ENCODE data around the gene UBE2G1.

DNA sequence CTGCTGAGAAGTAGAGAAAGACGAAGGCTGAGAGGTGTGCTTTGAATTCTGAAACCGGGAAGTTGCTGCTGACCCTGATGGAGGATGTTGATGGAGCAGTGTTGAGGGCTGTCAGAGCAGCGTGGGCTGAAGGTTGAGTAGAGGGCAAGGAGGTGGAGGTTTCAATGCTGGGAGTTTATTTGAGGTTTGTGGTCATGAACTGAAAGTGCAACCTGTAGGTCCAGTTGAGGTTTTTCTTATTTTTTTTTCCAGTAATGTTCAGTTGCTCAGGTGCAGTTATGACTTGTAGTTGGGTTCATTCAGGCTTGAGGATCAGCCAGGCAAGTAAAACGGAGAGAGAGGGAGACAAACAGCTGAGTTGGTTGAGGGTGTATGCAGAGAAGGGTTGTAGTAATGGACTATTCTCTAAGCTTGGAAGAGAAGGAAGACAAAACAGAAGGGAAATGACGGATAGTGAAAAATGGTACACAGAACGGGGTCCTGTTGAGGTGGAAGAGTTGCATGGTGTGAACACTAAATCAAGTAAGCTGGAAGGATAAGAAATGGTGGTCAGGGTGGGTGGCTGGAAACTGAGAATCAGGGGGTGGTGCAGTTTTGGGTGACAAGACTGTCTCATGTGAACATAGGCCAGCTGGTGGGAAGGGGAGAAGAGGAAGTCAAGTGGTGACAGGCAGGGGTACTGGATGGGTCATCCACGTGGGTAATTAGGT, 8.7 kb upstream of the UBE2G1 start:
- TF ChIP-seq POLR2A (IDR thresholded peaks at IDR 0.05): no peak
- TF ChIP-seq, protein P1, sequence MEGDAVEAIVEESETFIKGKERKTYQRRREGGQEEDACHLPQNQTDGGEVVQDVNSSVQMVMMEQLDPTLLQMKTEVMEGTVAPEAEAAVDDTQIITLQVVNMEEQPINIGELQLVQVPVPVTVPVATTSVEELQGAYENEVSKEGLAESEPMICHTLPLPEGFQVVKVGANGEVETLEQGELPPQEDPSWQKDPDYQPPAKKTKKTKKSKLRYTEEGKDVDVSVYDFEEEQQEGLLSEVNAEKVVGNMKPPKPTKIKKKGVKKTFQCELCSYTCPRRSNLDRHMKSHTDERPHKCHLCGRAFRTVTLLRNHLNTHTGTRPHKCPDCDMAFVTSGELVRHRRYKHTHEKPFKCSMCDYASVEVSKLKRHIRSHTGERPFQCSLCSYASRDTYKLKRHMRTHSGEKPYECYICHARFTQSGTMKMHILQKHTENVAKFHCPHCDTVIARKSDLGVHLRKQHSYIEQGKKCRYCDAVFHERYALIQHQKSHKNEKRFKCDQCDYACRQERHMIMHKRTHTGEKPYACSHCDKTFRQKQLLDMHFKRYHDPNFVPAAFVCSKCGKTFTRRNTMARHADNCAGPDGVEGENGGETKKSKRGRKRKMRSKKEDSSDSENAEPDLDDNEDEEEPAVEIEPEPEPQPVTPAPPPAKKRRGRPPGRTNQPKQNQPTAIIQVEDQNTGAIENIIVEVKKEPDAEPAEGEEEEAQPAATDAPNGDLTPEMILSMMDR (IDR thresholded peaks at IDR 0.05): no peak

Measured in body of pancreas (tissue), 4 donors.